B cell (primary cell): ENCODE measurements around the gene MAP1B. TPM values are rescaled to one million over a fixed set of nuclear protein-coding genes. Genes with fewer than 3 reads are reported as not detected.

Experiments used
- ATAC-seq: fragments of 200-7000 bp; cut with Tn5 transposase; one replicate; pipeline ENCODE4 v1.10.0; 2021; ENCODE audit warnings: low read depth, mild to moderate bottlenecking, moderate number of reproducible peaks, moderate library complexity
- CTCF ChIA-PET: fragments of 350-600 bp; sonication (Branson Sonifier 250); formaldehyde crosslinking; loops from one replicate; lab custom pipeline; 2021; ENCODE audit warnings: antibody characterized with exemption, inconsistent platforms; lab: Charles Lee
- POLR2A ChIA-PET: fragments of 350-600 bp; sonication (Branson Sonifier 250); formaldehyde crosslinking; loops from one replicate; lab custom pipeline; 2021; ENCODE audit warnings: antibody characterized with exemption; lab: Charles Lee
- DNase-seq: peaks from one replicate; pipeline ENCODE4 v3.0.0; 2013
- H2AFZ ChIP-seq: 2 replicates; pipeline ENCODE4 v1.6.1; 2012; ENCODE audit warnings: mild to moderate bottlenecking, low read depth, low read length; ENCODE audit not compliant: insufficient read depth, poor library complexity, severe bottlenecking
- H3K27ac ChIP-seq, 2 donors: 1 replicate in 1 of 2; 2 replicates in 1 of 2; pipeline ENCODE4 v1.5.1; 2012 to 2013; ENCODE audit warnings: low read length in 2 of 2, mild to moderate bottlenecking in 2 of 2, moderate library complexity in 1 of 2
- H3K27me3 ChIP-seq, 4 experiments: fragments of 200-600 bp in 1 of 4; sonication (generic) in 1 of 4; replicated peaks in 1 of 4; 1 replicate in 2 of 4; 2 replicates in 2 of 4; pipeline versions ENCODE4 v1.6.1 to v1.7.0; 2013 to 2016; ENCODE audit warnings: low read length in 3 of 4, mild to moderate bottlenecking in 2 of 4, mixed read lengths in 1 of 4, moderate library complexity in 1 of 4; ENCODE audit not compliant: insufficient read depth in 4 of 4, control insufficient read depth in 3 of 4; ENCODE audit errors: control extremely low read depth in 1 of 4
- H3K36me3 ChIP-seq, 2 experiments: replicated peaks in 1 of 2; 1 replicate in 1 of 2; 2 replicates in 1 of 2; pipeline versions ENCODE4 v1.6.1 to v1.7.1; 2013; ENCODE audit warnings: low read length in 1 of 2; ENCODE audit not compliant: insufficient read depth in 2 of 2, control insufficient read depth in 1 of 2; ENCODE audit errors: control extremely low read depth in 1 of 2, extremely low read depth in 1 of 2
- H3K4me1 ChIP-seq, 2 donors: fragments of 200-600 bp in 1 of 2; sonication (generic) in 1 of 2; 1 replicate in 1 of 2; 2 replicates in 1 of 2; pipeline versions ENCODE4 v1.5.1 to v1.6.1; 2013 to 2017; ENCODE audit warnings: low read length in 2 of 2; ENCODE audit not compliant: control insufficient read depth in 2 of 2, insufficient read depth in 2 of 2
- H3K4me2 ChIP-seq: replicated peaks from 2 replicates; pipeline ENCODE3; 2012; ENCODE audit warnings: mild to moderate bottlenecking, low read depth, low read length; ENCODE audit not compliant: poor library complexity, severe bottlenecking
- H3K4me3 ChIP-seq, 5 experiments: fragments of 200-600 bp in 1 of 5; sonication (generic) in 1 of 5; 1 replicate in 3 of 5; 2 replicates in 2 of 5; pipeline versions ENCODE4 v1.5.1 to v1.7.0; 2011 to 2016; ENCODE audit warnings: low read length in 4 of 5, mild to moderate bottlenecking in 4 of 5, low read depth in 2 of 5, control low read depth in 1 of 5, moderate library complexity in 1 of 5; ENCODE audit not compliant: insufficient read depth in 1 of 5; ENCODE audit errors: control extremely low read depth in 1 of 5, extremely low read depth in 1 of 5
- H3K79me2 ChIP-seq: fragments of 200-600 bp; sonication (generic); one replicate; pipeline ENCODE4 v1.6.0; 2016; ENCODE audit warnings: low read length; ENCODE audit not compliant: control insufficient read depth, insufficient read depth
- H3K9ac ChIP-seq: fragments of 200-600 bp; sonication (generic); 2 replicates; pipeline ENCODE4 v1.6.1; 2017; ENCODE audit warnings: mild to moderate bottlenecking, low read length, moderate library complexity
- H3K9me3 ChIP-seq, 3 donors: one replicate each; pipeline versions ENCODE4 v1.6.1 to v1.7.1; 2013; ENCODE audit warnings: low read length in 2 of 3; ENCODE audit not compliant: control insufficient read depth in 2 of 3, insufficient read depth in 1 of 3; ENCODE audit errors: control extremely low read depth in 1 of 3
- H4K20me1 ChIP-seq: 2 replicates; pipeline ENCODE4 v1.6.0; 2012; ENCODE audit warnings: mild to moderate bottlenecking, low read length; ENCODE audit not compliant: insufficient read depth, control insufficient read depth, poor library complexity, severe bottlenecking
- H3K27ac Mint-ChIP-seq: one replicate; pipeline ENCODE4 v1.8.0; 2021; ENCODE audit warnings: mixed read lengths
- H3K27me3 Mint-ChIP-seq: one replicate; pipeline ENCODE4 v1.8.0; 2021; ENCODE audit warnings: mixed read lengths
- H3K4me1 Mint-ChIP-seq: one replicate; pipeline ENCODE4 v1.8.0; 2021; ENCODE audit warnings: mixed read lengths
- H3K4me3 Mint-ChIP-seq: one replicate; pipeline ENCODE4 v1.8.0; 2021; ENCODE audit warnings: mixed read lengths
- H3K9me3 Mint-ChIP-seq: one replicate; pipeline ENCODE4 v1.8.0; 2022; ENCODE audit warnings: mixed read lengths; ENCODE audit not compliant: insufficient read depth
- CTCF ChIP-seq: fragments of 200-600 bp; IDR thresholded peaks from one replicate; pipeline ENCODE4 v1.8.0; 2022; ENCODE audit warnings: antibody characterized with exemption, mild to moderate bottlenecking
- EZH2 ChIP-seq: IDR thresholded peaks from 2 replicates; pipeline ENCODE4 v1.6.1; 2012; ENCODE audit warnings: borderline replicate concordance, low read depth, mild to moderate bottlenecking, moderate library complexity, low read length; ENCODE audit not compliant: insufficient read depth, poor library complexity, severe bottlenecking
- WGBS: methylation state at CpG from one replicate; pipeline ENCODE4 v1.1.5; 2013; ENCODE audit warnings: missing lambda C conversion rate; ENCODE audit not compliant: insufficient coverage; 5-methylcytosine and 5-hydroxymethylcytosine counted together
- intact Hi-C: fragments of 100-400 bp; cut with micrococcal nuclease; formaldehyde crosslinking; loops from one replicate; pipeline ENCODE4 v1.10.0; 2022
- polyA plus RNA-seq: library from polyadenylated mRNA; depleted of rRNA; stranded (reverse); fragments of >200 nt; gene quantifications from 2 replicates; pipeline ENCODE4 v1.2.3, GENCODE V29; 2012
- total RNA-seq, 2 donors: library from RNA; stranded (reverse); fragments of 120-200 nt in 1 of 2; gene quantifications; 1 replicate in 1 of 2; 2 replicates in 1 of 2; pipeline versions ENCODE4 v1.2.3 to v1.2.4, GENCODE V29; 2013 to 2022

The MAP1B gene
- total and polyA plus RNA-seq, 2 donors (not counting 1 experiment from before 2014, with no cell fraction given): 0.15 TPM; not detected in 1

GRCh38 chr5:72159501-72159911 lies 52.2 kb downstream of the MAP1B start:
- ChIA-PET CTCF (no interaction called here), POLR2A (no interaction called here)
- Mint-ChIP-seq H3K27me3 (peaks cover 29% of the 10 kb centered on the region), H3K4me1 (no peaks in the 10 kb centered on the region), H3K27ac (no peak overlapping the region), H3K4me3 (no peak overlapping the region), H3K9me3 (no peaks in the 10 kb centered on the region)
- Histone ChIP-seq H3K79me2 (no peaks in the 10 kb centered on the region), H4K20me1 (no peaks in the 10 kb centered on the region), H3K27ac (no peak overlapping the region), H3K9me3 (no peaks in the 10 kb centered on the region), H3K4me2 (no peak overlapping the region), H3K9ac (no peak overlapping the region), H3K36me3 (no peaks in the 10 kb centered on the region), H3K4me1 (no peaks in the 10 kb centered on the region), H3K4me3 (no peak overlapping the region), H2AFZ (no peak overlapping the region), H3K27me3 (peaks cover 0 to 3% (median 0%) of the 10 kb centered on the region in 4 experiments)
- ATAC-seq (no peak), DNase-seq (no peak)
- no peak for TF ChIP-seq EZH2
- TF ChIP-seq CTCF: no peak
- WGBS: 100% methylated on average over 1 of the region's 3 CpGs
- intact Hi-C loops: no loop called here

GRCh38 chr5:72160329-72160728 lies 53.1 kb downstream of the MAP1B start:
- no peaks in the 10 kb centered on the region for H3K9me3 Mint-ChIP-seq
- no peaks in the 10 kb centered on the region for H3K4me1 Mint-ChIP-seq
- Histone ChIP-seq H3K4me1 (no peaks in the 10 kb centered on the region), H3K4me2 (no peak overlapping the region), H3K79me2 (no peaks in the 10 kb centered on the region), H3K27ac (no peak overlapping the region), H4K20me1 (no peaks in the 10 kb centered on the region), H3K36me3 (no peaks in the 10 kb centered on the region), H3K4me3 (no peak overlapping the region), H3K9me3 (no peaks in the 10 kb centered on the region), H3K27me3 (peaks cover 0 to 6% (median 0%) of the 10 kb centered on the region in 4 experiments), H2AFZ (no peak overlapping the region), H3K9ac (no peak overlapping the region)
- no peak overlapping the region for H3K27ac Mint-ChIP-seq
- peaks cover 32% of the 10 kb centered on the region for H3K27me3 Mint-ChIP-seq
- ChIA-PET POLR2A (no interaction called here), CTCF (no interaction called here)
- no peak for DNase-seq
- no peak for ATAC-seq
- intact Hi-C loops: no loop called here
- TF ChIP-seq CTCF (no peak), EZH2 (no peak)
- no CpG with 5 or more reads among the region's 1 CpG for WGBS
- H3K4me3 Mint-ChIP-seq: no peak overlapping the region
